Ovary (tissue), 9 donors: ENCODE results near the gene MKI67. TPM values are rescaled to one million over a fixed set of nuclear protein-coding genes. Genes with fewer than 3 reads are reported as not detected.

ENCODE experiments used
- DNase-seq, 5 donors: peaks; one replicate each; pipeline ENCODE4 v3.0.0-alpha.2; 2019 to 2020
- H3K27ac ChIP-seq, 2 donors: fragments of 200-600 bp; one replicate each; pipeline versions ENCODE4 v1.5.1 to v1.8.0; 2019 to 2022
- H3K27me3 ChIP-seq: fragments of 200-600 bp; one replicate; pipeline ENCODE4 v1.8.0; 2022
- H3K36me3 ChIP-seq: fragments of 200-600 bp; sonication (generic); one replicate; pipeline ENCODE4 v1.5.1; 2019
- H3K4me1 ChIP-seq: one replicate; pipeline ENCODE4 v1.8.1; 2013; ENCODE audit warnings: mild to moderate bottlenecking, moderate library complexity; ENCODE audit not compliant: insufficient read depth
- H3K4me3 ChIP-seq: fragments of 200-600 bp; sonication (generic); one replicate; pipeline ENCODE4 v1.5.1; 2017
- H3K9me3 ChIP-seq, 2 donors: fragments of 200-600 bp in 1 of 2; sonication (generic) in 1 of 2; one replicate each; pipeline versions ENCODE4 v1.5.1 to v1.8.1; 2013 to 2019; ENCODE audit warnings: mild to moderate bottlenecking in 1 of 2, moderate library complexity in 1 of 2
- EP300 ChIP-seq: sonication (generic); formaldehyde crosslinking; IDR thresholded peaks from one replicate; pipeline ENCODE4 v1.6.1; 2017; ENCODE audit warnings: antibody characterized with exemption
- POLR2A ChIP-seq: fragments of 450-650 bp; IDR thresholded peaks from one replicate; pipeline ENCODE4 v1.6.1; 2017; ENCODE audit warnings: antibody characterized with exemption, mild to moderate bottlenecking, moderate library complexity
- WGBS, 3 donors: extraction: QIAGEN DNeasy Blood & Tissue Kit in 1 of 3; methylation state at CpG; one replicate each; pipeline versions ENCODE4 v1.1.5 to v1.1.7; 2013 to 2017; 5-methylcytosine and 5-hydroxymethylcytosine counted together
- intact Hi-C, 4 donors: fragments of 100-400 bp; cut with DNase I; formaldehyde crosslinking; loops; one replicate each; pipeline versions ENCODE4 v1.11.0 to v1.15.1; 2022 to 2023
- polyA plus RNA-seq, 2 donors: library from polyadenylated mRNA; stranded (reverse); fragments of 200-250 nt in 1 of 2; fragments of 350-450 nt in 1 of 2; fragmentation: Illumina TruSeq in 1 of 2; extraction: RNeasy Lipid Tissue Mini Kit (QIAGEN cat#74804) in 1 of 2; gene quantifications; one replicate each; pipeline ENCODE4 v1.2.3, GENCODE V29; 2013 to 2014
- total RNA-seq, 7 donors: library from RNA; depleted of rRNA in 2 of 7; stranded (reverse); fragments of >200 nt in 2 of 7; fragmentation: NEBNext Ultra II Directional in 3 of 7; extraction: Animal tissue kit (Norgen Biotek cat#: 25700) in 3 of 7; gene quantifications; one replicate each; pipeline versions ENCODE4 v1.1.0 to v1.2.4, GENCODE V29; 2016 to 2023
- TF ChIP-seq, protein P1 (sequence below), 3 donors: fragments of 450-650 bp in 2 of 3; fragments of 200-600 bp in 1 of 3; IDR thresholded peaks; one replicate each; pipeline versions ENCODE4 v1.5.1 to v1.8.0; 2016 to 2022; ENCODE audit warnings: antibody characterized with exemption in 3 of 3, mild to moderate bottlenecking in 1 of 3
- donor health status: DM: no; HTN: no; CAD: no; lungs with moderate emphysema.
- donor health status: DM: no; HTN: no; CAD: no.
- donor health status: Bipolar disorder and iron deficiency.
- donor health status: DM: yes; HTN: yes; CAD: no.
- donor health status: DM: no; HTN: no; CAD: no.
- donor health status: DM: yes; HTN: yes; CAD: no.

MKI67 gene
- total and polyA plus RNA-seq, 9 donors, result 0.10 to 3.6 (median 0.71) TPM; not detected in 1

- 83 to 94% (median 93%) methylated on average over 8 of the region's 8 CpGs for WGBS, 3 donors
- TF ChIP-seq POLR2A (no peak), EP300 (no peak)
- TF ChIP-seq, protein P1, sequence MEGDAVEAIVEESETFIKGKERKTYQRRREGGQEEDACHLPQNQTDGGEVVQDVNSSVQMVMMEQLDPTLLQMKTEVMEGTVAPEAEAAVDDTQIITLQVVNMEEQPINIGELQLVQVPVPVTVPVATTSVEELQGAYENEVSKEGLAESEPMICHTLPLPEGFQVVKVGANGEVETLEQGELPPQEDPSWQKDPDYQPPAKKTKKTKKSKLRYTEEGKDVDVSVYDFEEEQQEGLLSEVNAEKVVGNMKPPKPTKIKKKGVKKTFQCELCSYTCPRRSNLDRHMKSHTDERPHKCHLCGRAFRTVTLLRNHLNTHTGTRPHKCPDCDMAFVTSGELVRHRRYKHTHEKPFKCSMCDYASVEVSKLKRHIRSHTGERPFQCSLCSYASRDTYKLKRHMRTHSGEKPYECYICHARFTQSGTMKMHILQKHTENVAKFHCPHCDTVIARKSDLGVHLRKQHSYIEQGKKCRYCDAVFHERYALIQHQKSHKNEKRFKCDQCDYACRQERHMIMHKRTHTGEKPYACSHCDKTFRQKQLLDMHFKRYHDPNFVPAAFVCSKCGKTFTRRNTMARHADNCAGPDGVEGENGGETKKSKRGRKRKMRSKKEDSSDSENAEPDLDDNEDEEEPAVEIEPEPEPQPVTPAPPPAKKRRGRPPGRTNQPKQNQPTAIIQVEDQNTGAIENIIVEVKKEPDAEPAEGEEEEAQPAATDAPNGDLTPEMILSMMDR (IDR thresholded peaks at IDR 0.05), result no peak
- H3K27ac ChIP-seq, result no peak overlapping the region
Measured at GRCh38 chr10:128103229-128103714, 23.0 kb downstream of the MKI67 start.

GRCh38 chr10:128102480-128103228 lies 23.6 kb downstream of the MKI67 start:
- Histone ChIP-seq H3K36me3 (no peaks in the 10 kb centered on the region), H3K27me3 (no peaks in the 10 kb centered on the region), H3K27ac (no peak overlapping the region), H3K4me3 (no peak overlapping the region), H3K9me3 (no peaks in the 10 kb centered on the region), H3K4me1 (no peaks in the 10 kb centered on the region)
- intact Hi-C loops, result no loop called here
- TF ChIP-seq POLR2A (no peak), EP300 (no peak)
- TF ChIP-seq, protein P1 (IDR thresholded peaks at IDR 0.05), result no peak
- 88 to 92% (median 90%) methylated on average over 19 of the region's 19 CpGs for WGBS, 3 donors
- no peak for DNase-seq

More at GRCh38 chr10:128103229-128103714, 23.0 kb downstream of the MKI67 start:
- no peak for DNase-seq
- Histone ChIP-seq H3K36me3 (no peaks in the 10 kb centered on the region), H3K4me3 (no peak overlapping the region), H3K9me3 (no peaks in the 10 kb centered on the region), H3K27me3 (no peaks in the 10 kb centered on the region), H3K4me1 (no peaks in the 10 kb centered on the region)
- intact Hi-C loops, result no loop called here

DNA sequence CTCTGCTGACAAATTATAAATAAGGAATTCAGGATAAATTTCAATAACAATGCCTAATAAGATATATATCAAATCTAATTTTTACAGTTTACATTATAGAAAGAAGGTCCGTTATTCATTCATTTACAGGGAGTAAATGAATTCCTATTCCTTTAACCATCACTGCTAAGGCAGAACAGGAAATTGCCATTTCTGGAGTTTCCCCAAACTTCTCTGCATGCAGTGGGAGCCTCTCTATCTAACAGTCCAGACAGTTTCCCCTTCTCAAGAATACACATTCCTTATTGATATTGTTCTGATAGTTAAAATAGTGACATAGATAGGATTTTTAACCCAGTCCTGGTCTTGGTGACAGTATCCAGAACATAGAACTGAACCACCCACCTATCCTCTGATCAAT lies 24.3 kb downstream of the MKI67 start:
- Histone ChIP-seq H3K27ac (no peak overlapping the region), H3K4me1 (no peaks in the 10 kb centered on the region), H3K36me3 (no peaks in the 10 kb centered on the region), H3K9me3 (no peaks in the 10 kb centered on the region), H3K4me3 (no peak overlapping the region), H3K27me3 (no peaks in the 10 kb centered on the region)
- WGBS, 3 donors, result 72 to 90% (median 79%) methylated on average over 1 of the region's 1 CpG
- no peak for TF ChIP-seq EP300
- TF ChIP-seq POLR2A, result no peak
- intact Hi-C loops, result no loop called here
- DNase-seq, result no peak

GRCh38 chr10:128099901-128100300 lies 26.3 kb downstream of the MKI67 start:
- 91 to 98% (median 96%) methylated on average over 10 of the region's 10 CpGs for WGBS, 3 donors

More at GRCh38 chr10:128099901-128100300, 26.3 kb downstream of the MKI67 start:
- no peak for TF ChIP-seq EP300
- TF ChIP-seq, protein P1 (IDR thresholded peaks at IDR 0.05), result no peak
- TF ChIP-seq POLR2A, result no peak
- DNase-seq, result no peak
- Histone ChIP-seq H3K4me1 (no peaks in the 10 kb centered on the region), H3K27me3 (no peaks in the 10 kb centered on the region), H3K9me3 (no peaks in the 10 kb centered on the region), H3K4me3 (no peak overlapping the region), H3K27ac (no peak overlapping the region), H3K36me3 (no peaks in the 10 kb centered on the region)
- intact Hi-C loops, result no loop called here
